Activated T-helper 17 cell treated with anti-CD3 and anti-CD28 coated beads, Interleukin-2, amount 50 U/mL, for 72 hours (primary cell): ENCODE measurements around the gene ZNF76. TPM values are rescaled to one million over a fixed set of nuclear protein-coding genes. Genes with fewer than 3 reads are reported as not detected.
"Not testable (repeated sequence)": the region's sequence is repeated elsewhere in the genome, so short reads cannot be mapped to it uniquely, and the experiment has no call there.

ENCODE experiments used
- ATAC-seq: fragments of 150-1000 bp; cut with Tn5 transposase; replicated peaks from 2 replicates; pipeline ENCODE4 v1.10.0; 2021; ENCODE audit warnings: mild to moderate bottlenecking, moderate library complexity
- H3K27ac Mint-ChIP-seq: one replicate; pipeline ENCODE4 v1.8.0; 2022; ENCODE audit warnings: mixed read lengths
- H3K27me3 Mint-ChIP-seq: one replicate; pipeline ENCODE4 v1.8.0; 2022; ENCODE audit warnings: mixed read lengths
- H3K36me3 Mint-ChIP-seq: one replicate; pipeline ENCODE4 v1.8.0; 2022; ENCODE audit warnings: low read depth, mild to moderate bottlenecking, mixed read lengths
- H3K4me1 Mint-ChIP-seq: one replicate; pipeline ENCODE4 v1.8.0; 2022; ENCODE audit warnings: mixed read lengths
- H3K4me3 Mint-ChIP-seq: one replicate; pipeline ENCODE4 v1.8.0; 2022; ENCODE audit warnings: mild to moderate bottlenecking, mixed read lengths
- H3K9me3 Mint-ChIP-seq: one replicate; pipeline ENCODE4 v1.8.0; 2022; ENCODE audit warnings: mixed read lengths
- total RNA-seq, 2 donors: library from RNA; stranded (reverse); gene quantifications; one replicate each; pipeline ENCODE4 v1.2.3, GENCODE V29; 2022

Gene ZNF76
- total RNA-seq, 2 donors from 2014 or later = 44.3 to 53.2 TPM

DNA sequence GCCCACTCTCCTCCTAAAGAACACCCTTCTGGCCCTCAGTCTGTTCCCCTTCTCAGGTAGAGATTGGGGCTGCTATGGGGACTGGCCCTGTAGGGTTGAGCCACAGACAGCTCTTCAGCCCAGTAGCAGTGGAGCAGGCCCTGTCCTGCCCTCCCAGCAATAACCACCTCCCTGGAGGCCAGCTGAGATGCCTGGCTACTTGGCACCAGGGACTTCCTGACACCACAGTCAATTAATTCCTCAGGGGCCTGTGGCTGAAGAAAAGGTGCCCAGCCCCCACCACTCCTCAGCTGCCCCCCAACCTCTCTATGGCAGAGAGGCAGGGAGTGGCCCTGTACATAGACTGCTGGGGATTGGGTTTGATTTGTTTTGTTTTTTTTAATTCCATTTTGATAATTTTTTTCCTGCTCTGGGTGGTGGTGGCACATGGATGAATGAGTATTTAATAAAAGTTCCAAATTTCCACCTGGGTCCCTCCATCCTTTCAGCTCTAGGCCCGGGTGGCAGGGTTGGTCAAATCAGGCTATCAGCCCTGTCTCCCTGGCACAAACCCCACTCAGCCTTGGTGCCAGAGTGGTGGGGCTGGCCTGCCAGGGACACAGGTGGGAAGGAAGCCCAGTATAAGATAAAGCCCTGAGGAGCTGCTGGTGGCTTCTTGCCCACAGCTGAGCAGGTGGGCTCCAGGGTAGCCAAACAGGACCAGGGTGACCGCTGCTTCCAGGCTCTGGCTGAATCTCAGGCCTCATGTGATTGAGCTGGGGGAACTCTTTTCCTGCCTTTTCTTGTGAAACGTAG, 36.2 kb downstream of the ZNF76 start:
- Mint-ChIP-seq H3K36me3 (peaks cover 68% of the 10 kb centered on the region), H3K4me1 (peaks cover 15% of the 10 kb centered on the region), H3K27ac (no peak overlapping the region), H3K4me3 (no peak overlapping the region), H3K27me3 (no peaks in the 10 kb centered on the region), H3K9me3 (no peaks in the 10 kb centered on the region)
- ATAC-seq = no peak

DNA sequence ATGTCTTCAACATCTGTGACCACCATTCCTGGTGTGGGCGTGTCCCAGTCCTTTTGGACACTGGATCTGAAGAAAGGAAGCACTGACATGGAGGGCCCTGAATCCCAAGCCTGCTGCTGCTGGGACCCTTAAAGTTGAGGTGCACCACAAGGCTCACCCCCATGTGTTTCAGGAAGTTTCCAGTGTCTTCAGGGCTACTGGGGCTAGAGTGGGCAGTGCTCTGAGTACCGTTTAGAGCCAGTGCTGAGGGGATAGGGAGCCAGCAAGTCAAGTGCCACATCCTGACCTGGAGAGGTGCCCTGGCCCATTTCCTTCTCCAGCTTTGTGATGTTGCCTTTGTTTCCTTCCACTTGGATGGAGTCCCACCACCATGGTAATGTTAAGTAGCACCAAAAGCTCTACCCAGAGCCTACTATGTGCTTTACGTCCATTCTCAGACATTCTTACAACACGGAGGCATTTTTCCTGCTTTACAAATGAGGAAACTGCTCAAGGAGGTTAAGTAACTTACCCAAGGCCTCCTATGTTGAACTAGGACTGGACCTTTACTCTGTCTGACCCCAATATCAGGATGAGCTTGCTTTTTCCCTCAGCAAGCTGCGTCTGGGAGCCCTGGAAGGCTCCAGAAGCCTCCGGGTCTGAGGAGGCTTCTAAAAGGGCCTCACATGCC, 37.5 kb downstream of the ZNF76 start:
- H3K4me1 Mint-ChIP-seq = peaks cover 18% of the 10 kb centered on the region
- H3K27ac Mint-ChIP-seq = peak overlapping the region; percentile 92
- no peaks in the 10 kb centered on the region for H3K27me3 Mint-ChIP-seq

DNA sequence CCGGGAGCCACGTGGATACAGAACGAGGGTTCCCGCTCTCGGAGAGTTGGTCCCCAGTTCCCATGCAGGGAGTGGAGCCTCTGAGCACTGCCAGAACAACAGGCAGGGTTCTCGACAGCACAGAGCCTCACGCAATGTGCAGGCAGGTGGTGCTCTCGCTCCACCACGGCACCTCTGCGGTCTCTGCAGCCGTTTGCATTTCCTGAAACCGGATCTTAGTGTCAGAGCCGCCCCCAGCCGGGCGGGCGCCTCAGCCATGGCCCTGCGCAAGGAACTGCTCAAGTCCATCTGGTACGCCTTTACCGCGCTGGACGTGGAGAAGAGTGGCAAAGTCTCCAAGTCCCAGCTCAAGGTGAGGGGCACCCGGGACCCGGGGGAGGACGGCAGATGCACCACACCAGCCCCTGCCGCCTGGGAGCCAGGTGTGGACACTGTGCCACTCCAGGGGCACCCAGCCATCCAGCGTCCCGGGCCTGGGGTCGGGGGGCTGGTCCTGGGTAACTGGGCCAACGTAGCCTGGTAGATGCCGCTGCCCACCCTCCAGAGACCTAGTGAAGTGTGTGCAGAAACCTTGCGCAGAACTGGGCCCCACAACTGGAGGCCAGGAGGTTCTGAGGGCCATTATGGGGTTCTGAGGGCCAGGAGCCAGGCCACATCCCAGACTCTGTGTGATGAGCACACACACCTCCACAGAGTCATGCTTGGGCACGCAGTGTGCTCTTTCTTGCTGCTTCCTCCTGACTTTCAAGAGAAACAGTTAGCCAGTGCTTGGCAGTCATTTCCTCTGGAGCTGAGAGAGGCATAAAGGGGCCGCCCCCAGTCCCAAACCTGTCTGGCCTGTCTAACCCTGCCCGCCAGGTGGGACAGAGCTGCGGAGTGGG, 38.3 kb downstream of the ZNF76 start, which contains the start of gene DEF6:
Gene DEF6, plus strand, starts transcription at position 218 of the 881 bp plus-strand sequence. Its CDS starts 39 bp downstream, at position 257.
- ATAC-seq = peak; percentile 82
- Mint-ChIP-seq H3K9me3 (no peaks in the 10 kb centered on the region), H3K27me3 (no peaks in the 10 kb centered on the region), H3K36me3 (peaks cover 64% of the 10 kb centered on the region), H3K4me3 (peak within 1 kb of the TSS; percentile 94), H3K27ac (peak within 1 kb of the TSS; percentile 92), H3K4me1 (peaks cover 18% of the 10 kb centered on the region)

More for the DNA sequence above, 37.5 kb downstream of the ZNF76 start:
- ATAC-seq = no peak
- Mint-ChIP-seq H3K9me3 (no peaks in the 10 kb centered on the region), H3K4me3 (peak overlapping the region; percentile 94), H3K36me3 (peaks cover 64% of the 10 kb centered on the region)

DNA sequence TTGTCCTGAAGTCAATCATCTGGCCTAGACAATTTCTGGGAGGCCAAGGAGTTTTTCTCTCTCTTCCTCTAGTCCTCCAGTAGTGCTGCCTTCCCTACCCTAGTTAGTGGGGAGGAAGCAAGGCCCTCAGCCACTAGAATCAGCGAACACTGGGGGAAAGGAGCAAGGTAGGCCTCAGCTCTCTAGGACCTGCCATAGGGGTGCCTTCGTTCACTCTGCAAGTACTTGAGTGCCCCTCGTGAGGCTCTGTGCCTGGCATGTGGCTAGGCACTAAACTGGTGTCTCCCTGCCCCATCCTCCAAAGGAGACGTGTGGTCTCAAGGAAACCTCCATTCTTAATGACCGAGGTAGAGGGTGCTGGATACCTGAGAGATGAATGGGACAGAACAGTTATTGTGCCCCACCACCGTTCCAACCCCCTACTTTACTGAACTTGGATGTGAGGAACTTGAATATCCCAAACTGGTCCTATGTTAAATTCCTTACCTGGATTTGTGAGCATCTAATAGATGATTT, 39.1 kb downstream of the ZNF76 start:
- peaks cover 69% of the 10 kb centered on the region for H3K36me3 Mint-ChIP-seq
- peak overlapping the region; percentile 94 for H3K4me3 Mint-ChIP-seq
- no peaks in the 10 kb centered on the region for H3K27me3 Mint-ChIP-seq
- H3K4me1 Mint-ChIP-seq = peaks cover 23% of the 10 kb centered on the region
- H3K27ac Mint-ChIP-seq = peak overlapping the region; percentile 92
- H3K9me3 Mint-ChIP-seq = no peaks in the 10 kb centered on the region
- ATAC-seq = no peak

DNA sequence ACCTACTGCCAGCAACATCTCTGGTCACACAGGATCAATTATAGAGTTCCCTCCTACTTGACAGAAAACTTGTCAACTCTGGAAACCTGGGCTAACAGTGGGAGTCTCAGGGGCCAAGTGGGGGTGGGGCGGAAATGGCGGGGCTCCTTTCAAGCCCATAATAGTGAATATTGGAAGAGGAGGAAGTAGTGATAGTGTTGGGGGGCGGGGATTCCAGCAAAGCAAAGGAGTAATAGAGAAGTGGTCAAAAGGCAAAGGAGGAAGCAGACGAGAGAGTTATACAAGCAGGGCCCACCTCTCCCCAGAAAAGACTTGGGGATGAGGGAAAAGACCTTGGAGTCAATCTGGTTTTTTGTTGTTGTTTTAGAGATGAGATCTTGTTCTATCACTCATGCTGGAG, 40.1 kb downstream of the ZNF76 start:
- peak overlapping the region; percentile 92 for H3K27ac Mint-ChIP-seq

DNA sequence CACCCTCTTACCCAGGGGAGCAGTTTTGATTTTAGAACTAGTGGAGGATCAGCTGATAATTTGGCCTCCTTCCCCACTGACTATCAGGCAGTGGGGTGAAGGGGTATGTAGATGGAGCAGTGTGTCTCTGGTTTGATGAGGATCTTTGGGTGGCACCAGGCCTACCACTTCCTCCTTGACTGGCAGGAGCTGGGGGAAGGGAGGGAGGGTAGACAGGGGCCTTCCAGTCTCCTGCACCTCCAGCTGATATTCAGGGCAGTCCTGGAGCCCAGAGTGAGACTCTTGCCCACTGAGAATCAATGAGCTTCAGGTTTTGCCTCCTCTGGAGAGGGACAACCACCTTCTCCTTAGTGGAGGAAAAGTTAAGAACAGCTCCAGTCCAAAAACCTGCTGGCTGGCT, 41.3 kb downstream of the ZNF76 start:
- no peaks in the 10 kb centered on the region for H3K9me3 Mint-ChIP-seq
- H3K27me3 Mint-ChIP-seq = no peaks in the 10 kb centered on the region
- peaks cover 31% of the 10 kb centered on the region for H3K4me1 Mint-ChIP-seq
- H3K4me3 Mint-ChIP-seq = peak overlapping the region; percentile 94
- H3K27ac Mint-ChIP-seq = peak overlapping the region; percentile 92
- H3K36me3 Mint-ChIP-seq = peaks cover 63% of the 10 kb centered on the region
- ATAC-seq = no peak

More for the DNA sequence above, 40.1 kb downstream of the ZNF76 start:
- no peak for ATAC-seq
- H3K27me3 Mint-ChIP-seq = no peaks in the 10 kb centered on the region
- H3K36me3 Mint-ChIP-seq = peaks cover 70% of the 10 kb centered on the region
- peaks cover 31% of the 10 kb centered on the region for H3K4me1 Mint-ChIP-seq
- H3K9me3 Mint-ChIP-seq = no peaks in the 10 kb centered on the region
- peak overlapping the region; percentile 94 for H3K4me3 Mint-ChIP-seq

DNA sequence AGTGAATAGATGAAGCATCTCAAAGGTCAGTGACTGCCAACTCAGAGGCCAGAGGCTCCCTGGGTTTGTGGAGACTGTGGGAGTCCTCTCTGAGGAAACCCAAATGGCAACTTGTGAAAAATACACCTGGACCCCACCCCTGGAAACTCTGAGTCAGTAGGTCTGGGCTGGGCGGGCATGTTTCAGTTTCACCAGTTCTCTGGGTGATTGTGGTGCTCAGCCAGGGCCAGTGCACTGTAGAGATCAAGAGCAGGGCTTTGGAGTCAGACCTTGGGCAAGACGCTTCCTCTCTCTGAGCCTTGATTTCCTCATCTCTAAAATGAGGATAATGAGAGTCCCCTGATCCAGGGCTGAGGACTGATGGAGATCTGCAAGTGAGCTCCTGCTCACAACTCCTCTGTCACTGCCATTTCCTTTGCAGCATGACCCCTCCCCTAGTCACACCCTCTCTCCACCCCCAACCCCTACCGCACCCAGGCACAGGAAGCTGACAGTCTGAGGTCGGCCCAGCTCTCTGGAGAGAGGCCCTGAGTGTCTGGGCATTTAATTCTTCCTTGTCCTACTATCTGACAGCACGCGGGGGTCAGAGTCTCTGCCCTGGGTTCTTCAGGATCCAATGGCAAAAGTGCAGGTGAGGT, 43.2 kb downstream of the ZNF76 start:
- Mint-ChIP-seq H3K4me3 (peak overlapping the region; percentile 94), H3K36me3 (peaks cover 80% of the 10 kb centered on the region), H3K27me3 (no peaks in the 10 kb centered on the region), H3K9me3 (no peaks in the 10 kb centered on the region), H3K27ac (peak overlapping the region; percentile 92), H3K4me1 (peaks cover 41% of the 10 kb centered on the region)
- peak; percentile 79 for ATAC-seq

DNA sequence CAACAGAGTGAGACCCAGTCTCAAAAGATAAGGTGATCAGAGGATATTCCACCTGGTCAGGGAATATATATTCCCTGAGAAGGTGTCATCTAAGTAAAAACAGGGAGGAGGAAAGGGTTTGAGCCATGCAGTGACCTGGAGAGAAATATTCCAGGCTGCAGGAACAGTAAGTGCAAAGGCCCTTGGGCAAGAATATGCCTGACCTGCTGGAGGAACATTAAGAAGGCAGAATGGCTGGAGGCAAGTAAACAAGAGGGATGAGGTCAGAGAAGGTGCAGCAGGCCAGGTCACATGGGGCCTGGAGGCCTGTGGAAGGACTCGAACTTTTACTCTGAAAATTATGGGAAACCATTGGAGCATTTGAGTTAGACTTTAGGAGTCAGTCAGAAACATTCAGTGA, 44.8 kb downstream of the ZNF76 start:
- peaks cover 49% of the 10 kb centered on the region for H3K4me1 Mint-ChIP-seq
- H3K36me3 Mint-ChIP-seq = peaks cover 83% of the 10 kb centered on the region
- no peak for ATAC-seq
- peak overlapping the region; percentile 92 for H3K27ac Mint-ChIP-seq
- no peaks in the 10 kb centered on the region for H3K9me3 Mint-ChIP-seq
- peak overlapping the region; percentile 94 for H3K4me3 Mint-ChIP-seq
- no peaks in the 10 kb centered on the region for H3K27me3 Mint-ChIP-seq

DNA sequence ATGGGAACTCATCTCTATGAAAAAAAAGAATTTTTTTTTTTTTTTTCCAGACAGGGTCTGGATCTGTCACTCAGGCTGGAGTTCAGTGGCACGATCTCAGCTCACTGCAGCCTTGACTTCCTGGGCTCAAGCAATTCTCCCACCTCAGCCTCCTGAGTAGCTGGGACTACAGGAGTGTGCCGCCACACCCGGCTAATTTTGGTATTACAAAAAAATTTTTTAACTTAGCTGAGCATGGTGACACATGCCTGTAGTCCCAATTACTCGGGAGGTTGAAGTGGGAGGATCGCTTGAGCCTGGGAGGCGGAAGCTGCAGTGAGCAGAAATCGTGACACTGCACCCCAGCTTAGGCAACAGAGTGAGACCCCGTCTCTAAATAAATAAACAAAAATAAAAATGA, 45.6 kb downstream of the ZNF76 start:
- Mint-ChIP-seq H3K27me3 (no peaks in the 10 kb centered on the region), H3K4me3 (no peak overlapping the region), H3K4me1 (peaks cover 50% of the 10 kb centered on the region), H3K9me3 (no peaks in the 10 kb centered on the region), H3K36me3 (peaks cover 83% of the 10 kb centered on the region), H3K27ac (no peak overlapping the region)
- no peak for ATAC-seq

DNA sequence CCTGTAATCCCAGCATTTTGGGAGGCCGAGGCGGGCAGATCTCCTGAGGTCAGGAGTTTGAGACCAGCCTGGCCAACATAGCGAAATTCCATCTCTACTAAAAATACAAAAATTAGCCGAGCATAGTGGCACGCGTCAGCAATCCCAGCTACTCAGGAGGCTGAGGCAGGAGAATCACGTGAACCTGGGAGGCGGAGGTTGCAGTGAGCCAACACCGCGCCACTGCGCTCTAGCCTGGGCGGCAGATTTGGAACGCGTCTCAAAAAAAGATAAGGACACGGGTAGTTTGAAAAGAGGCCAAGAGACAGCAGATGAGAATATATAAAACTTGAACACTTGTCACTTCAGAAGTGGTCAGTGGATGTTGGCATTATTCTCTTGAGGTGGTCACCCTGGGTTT, 47.6 kb downstream of the ZNF76 start:
- not testable (repeated sequence) for H3K9me3 Mint-ChIP-seq
- peaks cover 87% of the 10 kb centered on the region for H3K36me3 Mint-ChIP-seq

DNA sequence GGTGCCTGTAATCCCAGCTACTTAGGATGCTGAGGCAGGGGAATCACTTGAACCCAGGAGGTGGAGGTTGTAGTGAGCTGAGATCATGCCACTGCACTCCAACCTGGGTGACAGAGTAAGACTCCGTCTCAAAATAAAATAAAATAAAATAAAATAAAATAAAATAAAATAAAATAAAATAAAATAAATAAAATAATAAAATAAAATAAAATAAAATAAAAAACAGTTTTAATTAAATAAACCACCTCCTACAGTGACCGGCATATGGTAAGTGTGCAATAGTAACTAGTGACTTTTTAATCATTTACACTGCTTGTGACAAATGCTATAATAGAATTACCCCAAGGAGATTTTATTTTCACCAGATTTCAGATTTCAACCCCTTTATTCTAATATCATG, 49.0 kb downstream of the ZNF76 start:
- not testable (repeated sequence) for ATAC-seq, H3K9me3 Mint-ChIP-seq, H3K27me3 Mint-ChIP-seq, H3K4me3 Mint-ChIP-seq
- peaks cover 59% of the 10 kb centered on the region for H3K4me1 Mint-ChIP-seq
- H3K27ac Mint-ChIP-seq = peak overlapping the region; percentile 91
- H3K36me3 Mint-ChIP-seq = peaks cover 88% of the 10 kb centered on the region

More for the DNA sequence above, 47.6 kb downstream of the ZNF76 start:
- not testable (repeated sequence) for ATAC-seq, H3K27me3 Mint-ChIP-seq, H3K4me3 Mint-ChIP-seq
- Mint-ChIP-seq H3K27ac (peak overlapping the region; percentile 61), H3K4me1 (peaks cover 55% of the 10 kb centered on the region)

DNA sequence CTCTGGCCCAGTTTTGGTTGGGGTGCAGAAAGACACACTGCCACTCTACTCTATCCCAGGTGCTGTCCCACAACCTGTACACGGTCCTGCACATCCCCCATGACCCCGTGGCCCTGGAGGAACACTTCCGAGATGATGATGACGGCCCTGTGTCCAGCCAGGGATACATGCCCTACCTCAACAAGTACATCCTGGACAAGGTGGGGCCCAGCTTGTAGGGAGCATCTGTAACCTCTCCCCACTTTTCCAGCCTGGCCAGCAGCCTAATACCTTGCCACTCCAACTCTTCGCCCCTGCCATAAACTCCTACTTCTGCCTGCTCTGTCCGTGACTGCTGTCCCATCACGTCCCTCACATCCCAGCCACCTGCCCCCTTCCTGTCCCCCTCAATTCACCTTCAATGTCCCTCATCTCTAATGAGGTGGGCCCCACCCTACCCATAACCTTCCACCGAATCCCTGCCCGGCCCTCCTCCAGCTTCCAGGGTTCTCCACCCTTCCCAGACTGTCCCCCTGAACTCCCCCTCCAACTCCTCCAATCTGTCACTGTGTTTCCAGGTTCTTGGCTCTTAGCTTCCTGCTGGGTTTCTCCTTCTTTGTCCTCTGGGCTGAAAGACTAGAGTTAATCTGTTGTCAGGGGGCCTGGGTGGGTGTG, 50.2 kb downstream of the ZNF76 start:
- Mint-ChIP-seq H3K4me3 (peak overlapping the region; percentile 76), H3K36me3 (peaks cover 88% of the 10 kb centered on the region), H3K27ac (peak overlapping the region; percentile 91), H3K9me3 (no peaks in the 10 kb centered on the region), H3K27me3 (no peaks in the 10 kb centered on the region), H3K4me1 (peaks cover 60% of the 10 kb centered on the region)
- ATAC-seq = no peak

DNA sequence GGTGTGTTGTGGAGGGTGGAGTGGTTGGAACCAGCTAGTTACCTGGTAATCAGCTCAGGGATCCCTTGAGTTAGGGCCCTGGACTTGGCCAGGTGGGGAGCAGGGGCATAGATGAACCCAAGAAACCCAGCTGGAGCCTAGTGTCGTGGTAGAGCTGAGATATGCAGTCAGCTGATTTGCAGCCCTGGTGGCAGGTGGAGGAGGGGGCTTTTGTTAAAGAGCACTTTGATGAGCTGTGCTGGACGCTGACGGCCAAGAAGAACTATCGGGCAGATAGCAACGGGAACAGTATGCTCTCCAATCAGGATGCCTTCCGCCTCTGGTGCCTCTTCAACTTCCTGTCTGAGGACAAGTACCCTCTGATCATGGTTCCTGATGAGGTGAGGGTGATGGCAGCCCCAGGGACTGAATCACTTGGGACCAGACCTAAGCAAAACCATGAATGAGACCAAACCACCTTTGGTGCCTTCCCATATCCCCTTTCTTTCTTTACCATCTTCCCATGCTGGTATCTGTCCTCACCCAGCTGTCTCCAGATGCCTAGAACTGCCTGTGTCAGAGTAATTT, 50.8 kb downstream of the ZNF76 start:
- Mint-ChIP-seq H3K4me1 (peaks cover 63% of the 10 kb centered on the region), H3K4me3 (peak overlapping the region; percentile 76), H3K36me3 (peaks cover 93% of the 10 kb centered on the region), H3K9me3 (no peaks in the 10 kb centered on the region), H3K27me3 (no peaks in the 10 kb centered on the region), H3K27ac (peak overlapping the region; percentile 91)
- peak; percentile 79 for ATAC-seq
